HCT116 (cell line): ENCODE measurements around the gene FAM168A. TPM values are rescaled to one million over a fixed set of nuclear protein-coding genes. Genes with fewer than 3 reads are reported as not detected.

Experiments used
- ATAC-seq: fragments of 200-7000 bp; cut with Tn5 transposase; 2 replicates; pipeline ENCODE4 v1.9.1; 2020; ENCODE audit warnings: mild to moderate bottlenecking, moderate library complexity
- BruUV-seq: library from RNA; stranded (reverse); fragments of 400-500 nt; replicated peaks from 2 replicates; lab custom pipeline; 2021; lab: Mats Ljungman, UMichigan
- CTCF ChIA-PET: fragments of 300-600 bp; sonication (Branson Sonifier 250); formaldehyde crosslinking; loops from one replicate; lab custom pipeline; 2021; ENCODE audit warnings: antibody characterized with exemption; lab: Charles Lee
- POLR2A ChIA-PET: fragments of 300-600, 350-600 bp; sonication (Branson Sonifier 250); formaldehyde crosslinking; loops from one replicate; lab custom pipeline; 2021; ENCODE audit warnings: antibody characterized with exemption; lab: Charles Lee
- RAD21 ChIA-PET, 2 experiments: fragments of 300-600 bp; sonication (Branson Sonifier 250); formaldehyde crosslinking; loops; one replicate each; lab custom pipeline; 2023; ENCODE audit warnings: low total read pairs in 2 of 2; ENCODE audit not compliant: uncharacterized antibody in 2 of 2, unreplicated experiment in 2 of 2, low non-redundant PET in 1 of 2; lab: Charles Lee
- DNase-seq: peaks from one replicate; pipeline ENCODE4 v3.0.0-alpha.2; 2010; ENCODE audit warnings: low read depth, low spot score
- H2AFZ ChIP-seq: fragments of 200-600 bp; shearing (Covaris generic), sonication (generic); 2 replicates; pipeline ENCODE4 v1.6.1; 2017; ENCODE audit warnings: low read depth, mixed run types, mixed read lengths, antibody characterized with exemption, low read length; ENCODE audit not compliant: poor library complexity, severe bottlenecking
- H3K27ac ChIP-seq: 2 replicates; pipeline ENCODE4 v1.5.1; 2012; ENCODE audit warnings: low read depth, low read length
- H3K27me3 ChIP-seq: fragments of 200-600 bp; sonication (generic); 2 replicates; pipeline ENCODE4 v1.6.1; 2016; ENCODE audit warnings: mixed run types, low read length, mixed read lengths; ENCODE audit not compliant: insufficient read depth
- H3K36me3 ChIP-seq, 2 experiments: fragments of 200-500 bp in 1 of 2; fragments of 200-600 bp in 1 of 2; sonication (Bioruptor generic) in 1 of 2; sonication (generic) in 1 of 2; 2 replicates each; pipeline versions ENCODE4 v1.5.1 to v1.6.1; 2014 to 2016; ENCODE audit warnings: low read length in 2 of 2, inconsistent platforms in 1 of 2, mixed read lengths in 1 of 2, mixed run types in 1 of 2; ENCODE audit not compliant: insufficient read depth in 2 of 2, control insufficient read depth in 1 of 2
- H3K4me1 ChIP-seq, 2 experiments: fragments of 200-600 bp in 1 of 2; sonication (generic) in 1 of 2; 2 replicates each; pipeline versions ENCODE4 v1.5.1 to v1.6.1; 2012 to 2017; ENCODE audit warnings: low read length in 2 of 2, inconsistent platforms in 1 of 2, mild to moderate bottlenecking in 1 of 2, mixed read lengths in 1 of 2, mixed run types in 1 of 2, moderate library complexity in 1 of 2; ENCODE audit not compliant: insufficient read depth in 2 of 2, control insufficient read depth in 1 of 2
- H3K4me2 ChIP-seq: fragments of 200-600 bp; sonication (generic); 2 replicates; pipeline ENCODE4 v1.6.1; 2017; ENCODE audit warnings: mixed run types, low read length, mixed read lengths
- H3K4me3 ChIP-seq, 2 experiments: fragments of 200-600 bp in 1 of 2; sonication (generic) in 1 of 2; replicated peaks in 1 of 2; 2 replicates each; pipeline ENCODE4 v1.5.1; 2011 to 2016; ENCODE audit warnings: low read length in 2 of 2, control low read depth in 1 of 2, low read depth in 1 of 2, mild to moderate bottlenecking in 1 of 2, mixed read lengths in 1 of 2, mixed run types in 1 of 2
- H3K79me2 ChIP-seq: fragments of 200-600 bp; sonication (generic); 2 replicates; pipeline ENCODE4 v1.6.1; 2017; ENCODE audit warnings: mild to moderate bottlenecking, mixed run types, low read length, moderate library complexity, mixed read lengths; ENCODE audit not compliant: insufficient read depth
- H3K9ac ChIP-seq: fragments of 200-600 bp; sonication (generic); 2 replicates; pipeline ENCODE4 v1.6.1; 2016; ENCODE audit warnings: low read length, mixed read lengths
- H3K9me2 ChIP-seq: fragments of 200-600 bp; sonication (generic), shearing (Covaris generic); 2 replicates; pipeline ENCODE4 v1.6.1; 2017; ENCODE audit warnings: mixed run types, mild to moderate bottlenecking, moderate library complexity; ENCODE audit not compliant: insufficient read depth
- H3K9me3 ChIP-seq, 2 experiments: fragments of 200-500 bp in 1 of 2; fragments of 200-600 bp in 1 of 2; sonication (Bioruptor generic) in 1 of 2; sonication (generic) in 1 of 2; 2 replicates each; pipeline ENCODE4 v1.6.1; 2014 to 2017; ENCODE audit warnings: low read length in 2 of 2, mixed read lengths in 2 of 2, inconsistent platforms in 1 of 2, low read depth in 1 of 2, mild to moderate bottlenecking in 1 of 2, mixed run types in 1 of 2, moderate library complexity in 1 of 2; ENCODE audit not compliant: control insufficient read depth in 1 of 2, insufficient read depth in 1 of 2
- H4K20me1 ChIP-seq: fragments of 200-600 bp; sonication (generic), shearing (Covaris generic); 2 replicates; pipeline ENCODE4 v1.6.1; 2017; ENCODE audit warnings: mixed run types, mild to moderate bottlenecking, moderate library complexity; ENCODE audit not compliant: insufficient read depth
- CBX3 ChIP-seq: IDR thresholded peaks from 2 replicates; pipeline ENCODE4 v1.6.1; 2012; ENCODE audit warnings: low read depth
- EGR1 ChIP-seq: IDR thresholded peaks from 2 replicates; pipeline ENCODE4 v1.6.1; 2012; ENCODE audit warnings: low read depth
- ELF1 ChIP-seq: IDR thresholded peaks from 2 replicates; pipeline ENCODE4 v1.6.1; 2012; ENCODE audit warnings: low read depth, borderline replicate concordance
- FOSL1 ChIP-seq: IDR thresholded peaks from 2 replicates; pipeline ENCODE4 v1.6.1; 2012; ENCODE audit warnings: low read depth
- POLR2AphosphoS5 ChIP-seq: IDR thresholded peaks from 2 replicates; pipeline ENCODE4 v1.6.1; 2011; ENCODE audit warnings: mild to moderate bottlenecking, low read depth, low read length, moderate library complexity
- RAD21 ChIP-seq: IDR thresholded peaks from 2 replicates; pipeline ENCODE4 v1.6.1; 2012; ENCODE audit warnings: low read depth, mild to moderate bottlenecking
- SIN3A ChIP-seq: IDR thresholded peaks from 2 replicates; pipeline ENCODE4 v1.6.1; 2012; ENCODE audit warnings: low read depth
- SP1 ChIP-seq: IDR thresholded peaks from 2 replicates; pipeline ENCODE4 v1.6.1; 2012; ENCODE audit warnings: low read depth
- SRF ChIP-seq: IDR thresholded peaks from 2 replicates; pipeline ENCODE4 v1.6.1; 2012; ENCODE audit warnings: low read depth
- YY1 ChIP-seq: IDR thresholded peaks from 2 replicates; pipeline ENCODE4 v1.6.1; 2011; ENCODE audit warnings: low read length, low read depth, moderate library complexity, mild to moderate bottlenecking; ENCODE audit not compliant: insufficient replicate concordance; ENCODE audit errors: extremely low read depth
- intact Hi-C: fragments of 100-400 bp; cut with micrococcal nuclease; formaldehyde crosslinking; loops from 2 replicates; pipeline ENCODE4 v1.10.0; 2022
- total RNA-seq: library from RNA; stranded (reverse); gene quantifications from one replicate; pipeline ENCODE4 v1.2.1, GENCODE V29; 2021; ENCODE audit not compliant: unreplicated experiment
- TF ChIP-seq, protein P1 (sequence below): IDR thresholded peaks from 2 replicates; pipeline ENCODE4 v1.6.1; 2011; ENCODE audit warnings: mild to moderate bottlenecking, low read length, moderate library complexity; ENCODE audit not compliant: insufficient replicate concordance; ENCODE audit errors: extremely low read depth
- TF ChIP-seq, protein P2 (sequence below): IDR thresholded peaks from 2 replicates; pipeline ENCODE4 v1.6.1; 2012

Gene FAM168A
- total RNA-seq, 1 experiment from 2014 or later: 31.5 TPM

DNA sequence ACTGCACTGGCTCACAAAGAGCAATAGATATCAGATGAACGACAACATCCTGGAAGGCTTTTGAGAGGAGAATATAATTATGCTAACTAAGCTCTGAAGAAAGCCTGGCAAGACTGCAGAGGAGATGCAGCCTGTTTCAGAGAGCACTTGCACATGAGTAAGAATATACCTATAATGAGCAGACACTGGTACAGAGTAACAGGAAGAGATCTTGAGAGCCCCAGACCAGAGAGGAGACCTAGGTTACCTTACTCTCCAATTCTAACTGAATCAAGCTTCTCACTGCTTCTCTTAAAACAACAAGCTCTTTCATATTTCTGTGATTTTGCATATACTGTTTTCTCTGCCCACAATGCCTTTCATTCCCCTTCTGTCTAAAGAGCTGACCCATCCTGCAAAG, 66.5 kb downstream of the FAM168A start:
- RAD21 ChIA-PET: no interaction called here
- no peaks in the 10 kb centered on the region for H3K27me3 ChIP-seq
- H3K36me3 ChIP-seq: no peaks in the 10 kb centered on the region
- no peaks in the 10 kb centered on the region for H3K9me3 ChIP-seq
- no peak overlapping the region for H3K4me3 ChIP-seq
- CTCF ChIA-PET: no interaction called here
- POLR2A ChIA-PET: no interaction called here
- H3K4me2 ChIP-seq: no peak overlapping the region
- no TSS peak for BruUV-seq
- no peaks in the 10 kb centered on the region for H3K9me2 ChIP-seq
- peaks cover 2 to 9% of the 10 kb centered on the region in 2 experiments; a peak in 1 of 4 replicates for H3K4me1 ChIP-seq
- TF ChIP-seq ELF1 (no peak), SP1 (no peak), EGR1 (no peak), CBX3 (no peak), POLR2AphosphoS5 (no peak), YY1 (no peak), SRF (no peak), RAD21 (no peak), SIN3A (no peak), FOSL1 (no peak)
- TF ChIP-seq, protein P1, sequence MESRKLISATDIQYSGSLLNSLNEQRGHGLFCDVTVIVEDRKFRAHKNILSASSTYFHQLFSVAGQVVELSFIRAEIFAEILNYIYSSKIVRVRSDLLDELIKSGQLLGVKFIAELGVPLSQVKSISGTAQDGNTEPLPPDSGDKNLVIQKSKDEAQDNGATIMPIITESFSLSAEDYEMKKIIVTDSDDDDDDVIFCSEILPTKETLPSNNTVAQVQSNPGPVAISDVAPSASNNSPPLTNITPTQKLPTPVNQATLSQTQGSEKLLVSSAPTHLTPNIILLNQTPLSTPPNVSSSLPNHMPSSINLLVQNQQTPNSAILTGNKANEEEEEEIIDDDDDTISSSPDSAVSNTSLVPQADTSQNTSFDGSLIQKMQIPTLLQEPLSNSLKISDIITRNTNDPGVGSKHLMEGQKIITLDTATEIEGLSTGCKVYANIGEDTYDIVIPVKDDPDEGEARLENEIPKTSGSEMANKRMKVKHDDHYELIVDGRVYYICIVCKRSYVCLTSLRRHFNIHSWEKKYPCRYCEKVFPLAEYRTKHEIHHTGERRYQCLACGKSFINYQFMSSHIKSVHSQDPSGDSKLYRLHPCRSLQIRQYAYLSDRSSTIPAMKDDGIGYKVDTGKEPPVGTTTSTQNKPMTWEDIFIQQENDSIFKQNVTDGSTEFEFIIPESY: no peak
- TF ChIP-seq, protein P2, sequence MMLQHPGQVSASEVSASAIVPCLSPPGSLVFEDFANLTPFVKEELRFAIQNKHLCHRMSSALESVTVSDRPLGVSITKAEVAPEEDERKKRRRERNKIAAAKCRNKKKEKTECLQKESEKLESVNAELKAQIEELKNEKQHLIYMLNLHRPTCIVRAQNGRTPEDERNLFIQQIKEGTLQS: no peak
- TF ChIP-seq, all 23 proteins: peak for 0
- Histone ChIP-seq H3K27ac (no peak overlapping the region), H2AFZ (no peak overlapping the region), H3K9ac (no peak overlapping the region), H4K20me1 (peaks cover 2% of the 10 kb centered on the region; the same call in 1 of the 2 replicates), H3K79me2 (no peaks in the 10 kb centered on the region)
- no peak for ATAC-seq
- intact Hi-C loops: no loop called here
- no peak for DNase-seq
